Measurements from ENCODE around the gene CREB3L2.

- TF ChIP-seq POLR2A (IDR thresholded peaks at IDR 0.05; ENCODE audit: low read depth, low read length), result no peak
- TF ChIP-seq POLR2AphosphoS5 (IDR thresholded peaks at IDR 0.05; ENCODE audit: low read depth, low read length), result no peak
- TF ChIP-seq TAF1 (IDR thresholded peaks at IDR 0.05; ENCODE audit: borderline replicate concordance, low read depth, low read length), result no peak
Measured at GRCh38 chr7:137850571-137850970, 151.3 kb downstream of the CREB3L2 start.

Data from GM12892 (cell line).